ENCODE results near the gene SMNDC1.

The SMNDC1 gene

DNA sequence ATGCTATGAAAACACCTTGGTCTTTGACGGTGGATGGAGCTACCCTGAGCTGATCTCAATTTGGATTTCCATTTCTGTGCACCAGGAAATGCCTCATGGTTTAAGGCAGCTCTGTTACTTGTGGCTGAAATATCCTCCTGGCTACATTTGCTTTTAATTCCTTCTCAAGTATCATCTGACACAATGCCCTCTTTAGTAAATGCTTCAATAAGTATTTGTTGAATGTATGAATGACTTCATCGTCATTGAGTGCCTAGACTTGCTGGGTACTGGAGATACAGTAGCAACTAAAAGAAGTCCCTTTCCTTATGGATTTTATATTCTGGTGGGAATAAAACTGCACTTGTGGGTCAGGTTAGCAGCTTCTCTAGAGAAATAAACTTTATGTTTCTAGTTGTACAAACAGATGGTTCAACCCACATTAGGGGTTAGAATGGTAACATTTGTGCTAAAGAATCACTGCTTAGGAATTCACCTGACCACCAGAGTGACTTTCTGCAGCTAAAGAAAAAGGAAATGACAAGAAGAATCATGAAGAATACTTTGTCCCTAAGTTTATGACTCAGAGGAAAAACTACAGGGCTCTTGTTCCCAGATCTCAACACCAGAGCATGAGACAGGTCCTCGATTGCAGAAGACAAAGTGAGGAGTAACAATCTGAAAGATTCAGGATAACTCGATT, 21.8 kb upstream of the SMNDC1 start:
- DNase-seq = no peak

DNA sequence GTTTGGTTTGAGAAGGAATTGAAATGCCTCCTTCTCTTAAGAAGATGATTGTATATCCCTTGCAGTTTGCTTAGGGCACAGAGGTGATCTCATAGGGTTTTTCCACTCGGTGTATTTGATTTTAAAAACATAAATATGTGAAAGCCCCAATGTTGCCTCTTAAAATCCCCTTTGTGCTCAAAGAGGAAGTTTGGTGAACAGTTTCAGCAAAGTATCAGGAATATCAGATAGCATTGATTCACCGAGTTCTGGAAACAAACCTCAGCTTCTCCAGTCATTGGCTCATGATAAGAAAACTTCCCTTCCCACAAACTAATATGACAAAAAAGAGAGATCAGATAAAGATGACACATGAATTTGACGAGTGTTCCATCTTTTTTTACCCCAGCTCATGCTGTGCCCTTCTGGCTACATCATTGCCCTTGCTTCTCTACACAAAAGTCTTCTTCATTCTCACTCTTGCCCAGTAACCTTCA, 20.1 kb upstream of the SMNDC1 start:
- no peak for DNase-seq

GRCh38 chr10:110324201-110324804, 19.6 kb upstream of the SMNDC1 start:
- DNase-seq = no peak

DNA sequence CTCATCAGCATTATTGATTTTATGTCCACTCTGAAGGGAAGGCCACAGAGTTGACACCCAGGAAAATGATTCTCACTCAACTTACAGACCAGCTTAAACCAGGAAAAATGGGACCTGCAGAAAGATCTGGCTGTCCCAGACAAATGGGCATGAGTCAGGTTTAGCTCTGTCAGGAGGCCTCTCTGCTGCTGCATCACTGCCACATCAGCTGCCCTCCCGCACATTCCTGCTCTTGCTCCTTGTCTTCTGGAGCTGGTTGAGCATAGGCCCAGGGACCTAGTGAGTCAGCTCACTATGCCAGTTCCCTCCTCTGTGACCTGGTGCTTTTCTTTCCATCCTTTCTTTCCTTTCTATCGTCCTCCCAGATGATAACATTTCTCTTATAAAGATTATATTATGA, 18.8 kb upstream of the SMNDC1 start:
- no peak for DNase-seq

GRCh38 chr10:110321869-110322620, 17.3 kb upstream of the SMNDC1 start:
- DNase-seq = no peak

- no peak for DNase-seq
These were observed 13.4 kb upstream of the SMNDC1 start for GRCh38 chr10:110317866-110318850.

DNA sequence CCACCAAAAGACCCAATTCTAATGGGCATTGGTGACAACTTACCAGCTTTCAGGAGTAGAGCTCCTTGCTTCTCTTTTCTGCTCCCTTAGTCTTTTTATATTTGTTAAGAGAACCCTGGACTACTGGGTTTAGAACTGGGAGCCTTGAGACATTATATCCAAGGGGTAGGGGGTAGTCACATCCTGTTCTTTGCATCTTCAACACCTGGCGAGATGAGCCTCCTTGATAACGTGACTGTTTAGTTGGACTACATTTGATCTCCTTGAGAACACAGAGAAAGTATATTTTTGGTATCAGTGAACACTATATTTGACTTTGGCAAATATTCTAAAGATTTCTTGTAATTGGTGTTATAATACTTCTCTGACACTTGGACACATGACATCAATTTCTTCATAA, 9.0 kb upstream of the SMNDC1 start:
- no peak for DNase-seq

GRCh38 chr10:110312206-110312605, 7.5 kb upstream of the SMNDC1 start:
- no peak for DNase-seq

GRCh38 chr10:110311357-110311949, 6.7 kb upstream of the SMNDC1 start:
- DNase-seq = peak in 1 of 4 experiments; percentile 6

- DNase-seq = no peak
These were observed 6.0 kb upstream of the SMNDC1 start for GRCh38 chr10:110310741-110311140.

- DNase-seq = no peak
These were observed 3.1 kb upstream of the SMNDC1 start for GRCh38 chr10:110307805-110308204.

- DNase-seq = no peak
These were observed 1.7 kb upstream of the SMNDC1 start for GRCh38 chr10:110306452-110306768.

GRCh38 chr10:110305767-110306451, 1.2 kb upstream of the SMNDC1 start:
- peak in 2 of 4 experiments; percentile 15 to 22 for DNase-seq

- peak in 2 of 4 experiments; percentile 35 to 51 for DNase-seq
These were observed 333 bp downstream of the SMNDC1 start for GRCh38 chr10:110304394-110304779.

DNA sequence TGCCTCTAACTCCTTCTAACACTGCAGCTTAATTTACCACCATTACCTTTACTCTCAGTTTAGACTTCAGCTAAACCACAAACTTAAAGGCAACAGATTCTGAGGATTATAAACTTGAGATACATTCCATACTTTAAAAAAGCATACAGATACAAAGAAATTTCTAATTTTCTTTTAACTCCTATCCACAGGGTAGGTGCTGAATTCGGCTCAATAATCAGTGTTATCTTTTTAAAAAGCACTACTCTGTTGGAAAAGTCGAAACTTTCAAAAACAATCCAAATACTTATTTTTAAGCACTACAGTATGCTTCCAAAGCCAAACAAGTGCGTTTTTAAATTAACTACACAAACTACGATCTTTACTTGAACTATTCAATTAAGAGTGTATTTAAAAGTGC, 1.0 kb downstream of the SMNDC1 start:
- DNase-seq = no peak

GRCh38 chr10:110300486-110300986, 4.2 kb downstream of the SMNDC1 start:
- no peak for DNase-seq

GRCh38 chr10:110296966-110297365, 7.8 kb downstream of the SMNDC1 start:
- no peak for DNase-seq

DNA sequence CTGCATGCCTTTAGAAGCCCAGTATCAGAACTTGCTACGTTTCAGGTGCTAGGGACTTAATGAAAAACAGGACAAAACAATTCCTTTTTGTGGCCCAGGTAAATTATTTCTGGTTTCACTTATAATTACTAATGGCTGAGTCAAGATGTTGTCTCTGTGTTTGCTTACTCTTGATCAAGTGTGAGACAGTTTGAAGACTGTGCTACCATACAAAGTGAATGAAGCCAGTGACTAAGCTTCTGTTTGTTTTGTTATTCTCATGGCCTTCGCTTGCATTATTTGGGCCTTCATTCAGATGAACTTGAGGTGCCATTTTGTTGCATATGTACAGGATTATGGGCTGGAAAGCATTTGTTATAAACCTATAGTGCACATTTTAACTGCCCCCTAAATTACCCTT, 17.9 kb downstream of the SMNDC1 start:
- no peak for DNase-seq

- no peak for DNase-seq
These were observed 19.2 kb downstream of the SMNDC1 start for GRCh38 chr10:110285501-110285900.

- DNase-seq = no peak
These were observed 20.5 kb downstream of the SMNDC1 start for GRCh38 chr10:110284262-110284661.

DNA sequence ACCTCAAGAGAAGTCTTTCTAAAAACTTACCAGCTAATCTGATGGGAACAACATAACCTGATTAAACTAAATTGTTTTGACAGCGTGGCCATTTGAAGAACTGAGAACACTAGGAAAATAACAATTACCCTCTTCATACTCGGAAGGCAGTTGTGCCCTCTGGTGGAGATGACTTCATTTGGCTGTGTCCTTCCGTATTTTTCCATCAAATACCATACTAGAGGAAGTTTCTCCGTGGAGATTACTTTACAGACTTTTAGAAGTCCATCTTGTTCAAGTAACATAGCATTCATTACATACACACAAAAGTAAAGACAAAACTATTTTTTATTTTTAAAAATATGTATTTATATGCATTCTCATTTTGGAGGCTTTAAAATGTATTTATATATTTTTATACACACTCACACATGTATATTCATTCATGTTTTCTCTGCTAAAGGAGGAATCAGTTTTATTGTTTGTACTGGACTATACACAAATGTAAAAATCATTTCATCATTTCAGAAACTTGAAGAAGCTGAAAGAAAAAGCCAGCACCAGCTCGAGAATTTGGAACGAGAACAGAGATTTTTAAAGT, 25.2 kb downstream of the SMNDC1 start:
- DNase-seq = peak in 3 of 4 experiments; percentile 1 to 17 (median 4)

Measured in activated CD4-positive, CD25-positive, alpha-beta regulatory T cell (primary cell).